OCI-LY1 (cell line): ENCODE results near the gene TTPAL.

Experiments
- H2AFZ ChIP-seq: fragments of 200-600 bp; sonication (generic), shearing (Covaris generic); 2 replicates; pipeline ENCODE4 v1.6.0; 2014; ENCODE audit warnings: antibody characterized with exemption, mild to moderate bottlenecking, low read length
- H3F3A ChIP-seq: fragments of 200-600 bp; sonication (generic), shearing (Covaris generic); 2 replicates; pipeline ENCODE4 v1.6.0; 2014; ENCODE audit warnings: mild to moderate bottlenecking, antibody characterized with exemption, low read length, moderate library complexity; ENCODE audit not compliant: insufficient read depth
- H3K27ac ChIP-seq: fragments of 200-600 bp; sonication (generic); 2 replicates; pipeline ENCODE4 v1.5.1; 2014; ENCODE audit warnings: low read length, mixed run types, mild to moderate bottlenecking, low read depth; ENCODE audit not compliant: poor library complexity, severe bottlenecking
- H3K27me3 ChIP-seq: fragments of 200-600 bp; sonication (generic); 2 replicates; pipeline ENCODE4 v1.6.0; 2014; ENCODE audit warnings: antibody characterized with exemption, mild to moderate bottlenecking, low read length, moderate library complexity; ENCODE audit not compliant: insufficient read depth
- H3K36me3 ChIP-seq: fragments of 200-600 bp; sonication (generic); 2 replicates; pipeline ENCODE4 v1.6.1; 2014; ENCODE audit warnings: mild to moderate bottlenecking, antibody characterized with exemption, low read length, moderate library complexity, mixed read lengths; ENCODE audit not compliant: insufficient read depth
- H3K4me1 ChIP-seq: fragments of 200-600 bp; sonication (generic); 2 replicates; pipeline ENCODE4 v1.5.1; 2014; ENCODE audit warnings: mild to moderate bottlenecking, low read length, moderate library complexity; ENCODE audit not compliant: insufficient read depth, severe bottlenecking
- H3K4me2 ChIP-seq: fragments of 200-600 bp; sonication (generic), shearing (Covaris generic); 2 replicates; pipeline ENCODE4 v1.6.1; 2014; ENCODE audit warnings: low read length
- H3K4me3 ChIP-seq: fragments of 200-600 bp; sonication (generic); 2 replicates; pipeline ENCODE4 v1.5.1; 2014; ENCODE audit warnings: low read length, low read depth, mild to moderate bottlenecking, mixed read lengths; ENCODE audit not compliant: poor library complexity, severe bottlenecking
- H3K79me2 ChIP-seq: fragments of 200-600 bp; shearing (Covaris generic); 2 replicates; pipeline ENCODE4 v1.6.1; 2016; ENCODE audit warnings: mixed run types, low read length, mixed read lengths; ENCODE audit not compliant: insufficient read depth
- H3K9ac ChIP-seq: fragments of 200-600 bp; sonication (generic), shearing (Covaris generic); 2 replicates; pipeline ENCODE4 v1.6.1; 2014; ENCODE audit warnings: mild to moderate bottlenecking, low read length, mixed read lengths
- H3K9me2 ChIP-seq: fragments of 200-600 bp; sonication (generic), shearing (Covaris generic); 2 replicates; pipeline ENCODE4 v1.6.1; 2014; ENCODE audit warnings: low read depth, mild to moderate bottlenecking, low read length, mixed read lengths
- H3K9me3 ChIP-seq: fragments of 200-600 bp; shearing (Covaris generic); 2 replicates; pipeline ENCODE4 v1.6.1; 2014; ENCODE audit warnings: low read length, mixed read lengths
- H4K20me1 ChIP-seq: fragments of 200-600 bp; sonication (generic), shearing (Covaris generic); 2 replicates; pipeline ENCODE4 v1.6.0; 2016; ENCODE audit warnings: mild to moderate bottlenecking, low read length; ENCODE audit not compliant: insufficient read depth
- EZH2 ChIP-seq: fragments of 200-600 bp; sonication (generic), shearing (Covaris generic); IDR thresholded peaks from 2 replicates; pipeline ENCODE4 v1.8.0; 2017; ENCODE audit warnings: borderline replicate concordance, mixed run types, mild to moderate bottlenecking, antibody characterized with exemption, low read length, moderate library complexity, mixed read lengths
- TF ChIP-seq, protein P1 (sequence below): fragments of 200-600 bp; sonication (generic), shearing (Covaris generic); IDR thresholded peaks from 2 replicates; pipeline ENCODE4 v1.5.1; 2017; ENCODE audit warnings: mild to moderate bottlenecking, antibody characterized with exemption, low read length, moderate library complexity, mixed read lengths

Gene TTPAL

DNA sequence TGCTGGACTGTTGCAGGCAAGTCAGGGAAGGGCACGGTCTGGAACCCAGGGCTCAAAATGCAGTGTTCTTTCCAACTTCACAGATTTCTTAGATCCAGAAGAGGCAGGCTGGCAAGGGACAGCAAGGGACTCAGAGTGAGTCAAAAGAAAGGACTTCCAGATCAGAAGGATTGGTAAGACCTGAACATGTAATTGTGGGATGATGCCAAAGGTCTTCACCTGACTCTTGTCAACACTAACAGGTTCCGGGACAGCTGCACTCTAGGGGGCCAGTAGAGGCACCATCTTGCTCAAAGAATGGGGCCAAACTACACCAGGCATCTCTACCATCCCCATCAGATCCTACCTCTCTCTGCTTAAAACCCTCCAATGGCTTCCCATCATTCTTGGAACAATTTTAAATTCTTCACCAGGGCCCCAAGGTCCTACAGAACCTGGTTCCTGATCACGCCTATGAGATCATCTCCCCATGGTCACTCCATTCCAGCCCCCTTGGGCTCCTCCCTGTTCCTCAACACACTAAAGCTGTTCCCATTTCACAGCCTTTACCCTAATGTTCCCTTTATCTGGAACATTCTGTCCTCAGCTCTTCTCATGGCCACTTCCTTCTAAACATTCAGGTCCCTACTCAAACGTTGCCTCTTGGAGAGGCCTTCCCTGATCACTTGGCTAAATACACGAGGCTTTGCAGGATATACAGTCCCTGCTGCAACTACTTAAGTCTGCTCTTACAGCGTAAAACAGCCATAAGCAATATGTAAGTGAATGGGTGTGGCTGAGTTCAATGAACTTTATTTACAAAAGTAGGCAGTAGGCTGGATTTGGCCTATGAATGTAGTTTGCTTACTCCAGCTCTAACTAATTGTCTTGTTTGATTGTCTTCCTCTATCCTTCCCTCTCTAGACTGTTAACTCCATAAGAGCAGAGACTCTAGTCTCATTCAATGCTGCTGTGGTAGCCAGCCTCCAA, 29.6 kb upstream of the TTPAL start:
- Histone ChIP-seq H3K4me2 (no peak overlapping the region), H3K4me1 (no peaks in the 10 kb centered on the region), H3K27me3 (no peaks in the 10 kb centered on the region), H3F3A (no peaks in the 10 kb centered on the region), H3K9me3 (no peaks in the 10 kb centered on the region), H3K9ac (no peak overlapping the region), H4K20me1 (no peaks in the 10 kb centered on the region), H2AFZ (no peak overlapping the region), H3K9me2 (no peaks in the 10 kb centered on the region), H3K79me2 (no peaks in the 10 kb centered on the region), H3K27ac (no peak overlapping the region), H3K4me3 (no peak overlapping the region), H3K36me3 (no peaks in the 10 kb centered on the region)
- no peak for TF ChIP-seq EZH2
- TF ChIP-seq, protein P1, sequence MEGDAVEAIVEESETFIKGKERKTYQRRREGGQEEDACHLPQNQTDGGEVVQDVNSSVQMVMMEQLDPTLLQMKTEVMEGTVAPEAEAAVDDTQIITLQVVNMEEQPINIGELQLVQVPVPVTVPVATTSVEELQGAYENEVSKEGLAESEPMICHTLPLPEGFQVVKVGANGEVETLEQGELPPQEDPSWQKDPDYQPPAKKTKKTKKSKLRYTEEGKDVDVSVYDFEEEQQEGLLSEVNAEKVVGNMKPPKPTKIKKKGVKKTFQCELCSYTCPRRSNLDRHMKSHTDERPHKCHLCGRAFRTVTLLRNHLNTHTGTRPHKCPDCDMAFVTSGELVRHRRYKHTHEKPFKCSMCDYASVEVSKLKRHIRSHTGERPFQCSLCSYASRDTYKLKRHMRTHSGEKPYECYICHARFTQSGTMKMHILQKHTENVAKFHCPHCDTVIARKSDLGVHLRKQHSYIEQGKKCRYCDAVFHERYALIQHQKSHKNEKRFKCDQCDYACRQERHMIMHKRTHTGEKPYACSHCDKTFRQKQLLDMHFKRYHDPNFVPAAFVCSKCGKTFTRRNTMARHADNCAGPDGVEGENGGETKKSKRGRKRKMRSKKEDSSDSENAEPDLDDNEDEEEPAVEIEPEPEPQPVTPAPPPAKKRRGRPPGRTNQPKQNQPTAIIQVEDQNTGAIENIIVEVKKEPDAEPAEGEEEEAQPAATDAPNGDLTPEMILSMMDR = no peak

DNA sequence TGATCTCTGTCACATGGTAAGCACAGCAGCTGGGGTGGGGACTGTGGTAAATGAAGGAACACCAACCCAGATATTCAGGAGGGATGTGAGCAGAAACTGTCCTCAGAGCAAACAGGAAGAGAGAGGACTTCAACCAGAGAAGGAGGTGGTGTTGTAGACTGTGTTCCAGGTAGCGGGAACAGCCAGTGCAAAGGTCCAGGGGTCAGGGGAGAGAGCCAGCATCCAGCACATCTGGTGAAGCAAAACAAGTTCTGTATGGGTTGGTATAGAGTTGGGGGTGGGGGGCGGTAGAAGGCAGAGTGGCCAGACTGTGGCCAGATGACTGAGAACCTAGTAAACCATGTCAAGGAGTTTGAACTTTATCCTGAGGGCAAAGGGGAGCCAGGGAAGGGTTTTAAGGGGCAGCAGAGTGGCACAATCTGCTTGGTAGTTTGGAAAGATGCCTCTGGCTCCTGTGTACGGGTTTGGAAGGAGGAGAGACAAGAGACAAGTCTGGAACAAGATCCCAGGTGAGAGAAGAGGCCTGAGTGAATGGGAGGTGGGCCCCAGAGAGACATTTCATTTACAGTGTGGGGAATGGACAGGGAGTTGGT, 27.8 kb upstream of the TTPAL start:
- Histone ChIP-seq H3K27me3 (no peaks in the 10 kb centered on the region), H4K20me1 (no peaks in the 10 kb centered on the region), H2AFZ (no peak overlapping the region), H3K27ac (no peak overlapping the region), H3K79me2 (no peaks in the 10 kb centered on the region), H3K4me1 (no peaks in the 10 kb centered on the region), H3K4me2 (no peak overlapping the region), H3K9me2 (no peaks in the 10 kb centered on the region), H3K9me3 (no peaks in the 10 kb centered on the region), H3K9ac (no peak overlapping the region), H3K4me3 (no peak overlapping the region), H3K36me3 (no peaks in the 10 kb centered on the region), H3F3A (no peaks in the 10 kb centered on the region)
- TF ChIP-seq EZH2 = no peak
- TF ChIP-seq, protein P1 = no peak

DNA sequence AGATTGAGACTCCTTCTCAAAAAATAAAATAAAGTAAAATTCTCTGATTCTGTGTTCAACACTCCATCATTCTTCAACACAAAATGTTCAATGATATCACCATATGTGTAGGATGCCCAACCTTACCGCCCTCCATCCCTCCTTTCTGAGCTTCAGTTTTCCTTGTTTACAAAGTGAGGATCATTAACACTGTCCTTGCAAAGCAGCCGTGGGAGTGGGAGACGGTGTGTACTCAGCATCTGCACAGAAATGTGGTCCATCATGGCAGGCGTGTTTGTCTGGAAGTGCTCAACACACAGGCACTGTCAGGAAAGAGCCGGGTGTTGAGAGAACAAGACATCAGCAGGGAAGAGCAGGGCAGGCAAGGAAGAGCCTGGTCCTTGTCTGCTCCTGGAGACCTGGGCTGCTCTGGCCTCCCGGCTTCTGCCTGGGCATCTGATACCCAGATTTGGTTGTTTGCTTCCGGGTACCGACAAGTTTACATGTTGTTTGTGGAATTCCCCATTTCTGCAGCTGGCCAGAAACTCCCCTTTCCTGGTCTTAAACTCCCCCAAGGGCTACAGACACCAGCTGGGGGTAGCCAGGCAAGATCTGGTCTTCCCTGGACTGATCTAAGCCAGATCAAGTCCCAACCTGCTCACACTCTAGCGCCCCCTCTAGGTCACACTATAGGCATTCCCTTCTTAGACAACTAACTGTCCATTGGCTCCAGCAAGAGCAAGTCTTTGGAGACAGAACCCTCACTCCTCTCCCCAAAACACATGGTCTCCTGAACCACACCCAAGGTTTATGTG, 26.7 kb upstream of the TTPAL start:
- no peaks in the 10 kb centered on the region for H3K9me3 ChIP-seq
- no peak for TF ChIP-seq EZH2
- TF ChIP-seq, protein P1 = peak; percentile 48; the same call in 1 of the 2 replicates
- no peaks in the 10 kb centered on the region for H3K79me2 ChIP-seq
- no peak overlapping the region for H3K4me2 ChIP-seq
- no peaks in the 10 kb centered on the region for H3K9me2 ChIP-seq
- H3K27ac ChIP-seq = no peak overlapping the region
- H3K36me3 ChIP-seq = no peaks in the 10 kb centered on the region
- no peak overlapping the region for H3K9ac ChIP-seq
- H4K20me1 ChIP-seq = no peaks in the 10 kb centered on the region
- no peaks in the 10 kb centered on the region for H3K27me3 ChIP-seq
- H3K4me1 ChIP-seq = no peaks in the 10 kb centered on the region
- no peaks in the 10 kb centered on the region for H3F3A ChIP-seq
- H2AFZ ChIP-seq = no peak overlapping the region
- H3K4me3 ChIP-seq = no peak overlapping the region
